DMS 273 (cell line): ENCODE data around the gene RERE.

Source experiments
- DNase-seq: peaks from one replicate; lab custom pipeline; 2025; ENCODE audit not compliant: unreplicated experiment; lab: John Stamatoyannopoulos, UW

The RERE gene

DNA sequence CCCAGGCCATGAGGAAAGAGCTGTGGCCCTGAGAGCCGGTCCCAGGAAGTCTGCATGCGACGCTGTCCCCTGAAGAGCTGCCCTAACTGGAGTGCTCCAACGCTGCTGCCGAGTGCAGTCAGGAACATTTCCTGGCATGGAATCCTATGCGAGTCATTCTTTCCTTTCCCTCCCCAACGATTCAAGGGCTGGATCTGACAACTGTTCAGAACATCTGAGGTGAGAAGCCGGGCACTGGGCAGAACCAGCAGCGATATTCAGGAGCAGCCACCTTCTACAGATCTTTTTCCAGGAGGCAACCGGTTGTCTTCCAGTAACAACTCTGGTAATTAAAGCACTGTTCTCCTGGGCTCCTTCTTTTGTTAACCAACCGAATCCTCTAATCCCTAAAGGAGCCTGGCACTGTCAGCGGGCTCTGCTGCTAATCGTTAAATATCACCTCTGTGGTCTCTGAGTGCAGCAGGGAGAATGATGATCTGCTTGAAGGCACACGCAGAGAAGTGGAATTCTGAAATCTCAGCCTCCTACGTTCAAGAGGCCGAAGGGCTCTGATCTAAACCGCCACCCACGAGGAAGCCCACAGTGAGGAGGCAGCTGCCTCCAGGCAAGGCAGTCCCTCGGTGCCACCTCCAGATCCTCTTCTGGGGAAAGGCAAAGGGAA, 443.7 kb downstream of the RERE start:
- no peak for DNase-seq

DNA sequence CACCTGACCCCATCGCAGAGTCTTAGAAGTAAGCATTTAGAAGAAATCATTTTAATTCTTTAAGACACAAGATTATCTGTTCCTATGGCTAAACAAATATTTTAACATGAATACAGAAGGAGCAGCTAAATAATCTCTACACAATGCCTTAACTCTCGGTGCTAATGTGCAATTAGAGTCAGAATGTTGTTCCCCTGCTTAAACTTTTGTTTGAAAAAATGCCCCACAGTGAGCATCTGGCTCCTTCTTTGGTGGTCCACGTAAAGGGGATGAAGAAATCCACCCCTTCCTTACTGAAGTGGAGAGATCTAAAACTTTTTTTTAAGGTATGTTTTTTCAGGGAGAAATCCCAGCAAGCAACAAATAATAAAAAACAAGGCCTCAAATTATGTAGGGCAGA, 444.3 kb downstream of the RERE start:
- DNase-seq = no peak

DNA sequence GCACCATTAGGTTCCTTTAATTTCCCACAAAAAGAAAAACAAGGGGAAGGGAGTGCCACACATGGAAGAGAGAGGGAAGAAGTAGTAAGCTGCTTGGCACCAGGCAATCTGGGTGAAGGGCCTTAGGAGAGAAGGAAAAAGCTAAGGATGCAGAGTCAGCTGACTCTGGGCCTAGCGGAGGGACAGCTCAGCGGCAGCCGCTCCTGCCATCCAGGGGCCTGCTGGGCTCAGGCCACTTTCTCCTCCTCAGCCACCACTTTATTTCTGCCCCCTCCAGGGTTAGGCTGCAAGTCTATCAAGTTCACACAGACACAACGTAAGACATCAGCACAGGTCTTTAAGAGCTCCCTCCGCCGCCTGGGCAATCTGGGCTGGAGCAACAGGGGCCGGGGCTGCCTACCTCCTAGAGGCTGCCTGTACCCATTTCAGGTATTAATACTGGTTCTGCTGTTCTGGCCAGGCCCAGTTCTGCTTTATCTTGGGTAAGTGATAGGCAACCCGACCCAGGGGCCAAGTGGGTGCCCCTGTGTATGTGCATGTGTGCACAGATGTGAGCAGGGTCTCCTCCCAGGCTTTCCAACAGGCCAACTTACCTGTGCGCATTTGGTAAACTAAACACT, 446.0 kb downstream of the RERE start:
- DNase-seq = no peak

DNA sequence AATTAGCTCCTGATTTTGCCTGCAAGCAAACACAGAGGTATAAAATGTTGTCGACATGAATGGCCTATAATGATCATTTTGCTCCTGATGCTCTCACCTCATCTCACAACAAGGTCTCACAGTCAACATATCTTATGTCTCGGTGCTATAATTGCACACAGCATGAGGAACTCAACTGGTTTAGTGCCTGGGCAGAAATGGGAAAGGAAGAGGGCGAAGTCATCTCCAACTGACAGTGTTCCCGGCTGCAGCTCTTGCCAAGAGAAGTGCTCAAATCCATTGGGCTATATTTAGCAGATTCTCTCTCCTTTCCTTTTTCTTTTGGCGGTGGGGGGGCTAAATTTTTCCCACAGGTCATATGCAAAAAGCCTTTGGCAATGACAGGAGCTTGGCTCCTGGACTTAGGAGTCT, 446.5 kb downstream of the RERE start:
- DNase-seq = no peak

DNA sequence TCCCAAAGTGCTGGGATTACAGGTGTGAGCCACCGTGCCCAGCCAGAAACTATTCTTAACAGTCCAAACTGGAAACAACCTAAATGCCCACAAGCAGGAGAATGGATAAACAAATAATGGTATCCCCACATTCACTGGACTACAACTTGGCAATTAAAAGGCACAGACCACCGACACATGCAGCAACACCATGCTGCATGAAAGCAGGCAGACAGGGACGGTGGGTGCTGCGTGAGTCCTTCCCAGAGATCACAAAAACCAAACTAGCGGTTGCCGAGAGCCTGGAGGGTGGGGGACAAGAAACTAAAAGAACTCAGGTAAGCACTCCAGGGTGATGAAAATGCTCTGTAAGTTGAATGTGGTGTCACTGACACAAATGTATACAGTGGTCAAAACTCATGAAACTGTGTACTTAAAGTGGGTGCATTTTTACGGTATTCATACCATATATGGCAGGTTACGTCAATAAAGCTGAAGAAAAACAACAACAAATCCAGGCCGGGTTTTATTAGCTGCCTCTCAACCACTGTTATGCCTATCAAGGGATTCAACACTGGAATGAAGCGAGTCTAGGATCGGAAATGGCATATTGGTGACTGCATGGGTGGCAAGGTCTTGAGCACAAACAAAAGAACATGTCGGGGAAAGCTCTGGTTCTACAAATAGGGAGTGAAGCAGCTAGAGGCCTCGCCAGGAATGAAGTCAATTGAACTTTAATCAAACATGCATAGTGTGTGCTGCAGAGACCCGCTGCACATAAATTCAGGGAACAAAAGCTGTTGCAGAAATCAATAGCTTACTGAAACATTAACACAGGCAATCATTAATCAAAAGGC, 447.2 kb downstream of the RERE start:
- no peak for DNase-seq

DNA sequence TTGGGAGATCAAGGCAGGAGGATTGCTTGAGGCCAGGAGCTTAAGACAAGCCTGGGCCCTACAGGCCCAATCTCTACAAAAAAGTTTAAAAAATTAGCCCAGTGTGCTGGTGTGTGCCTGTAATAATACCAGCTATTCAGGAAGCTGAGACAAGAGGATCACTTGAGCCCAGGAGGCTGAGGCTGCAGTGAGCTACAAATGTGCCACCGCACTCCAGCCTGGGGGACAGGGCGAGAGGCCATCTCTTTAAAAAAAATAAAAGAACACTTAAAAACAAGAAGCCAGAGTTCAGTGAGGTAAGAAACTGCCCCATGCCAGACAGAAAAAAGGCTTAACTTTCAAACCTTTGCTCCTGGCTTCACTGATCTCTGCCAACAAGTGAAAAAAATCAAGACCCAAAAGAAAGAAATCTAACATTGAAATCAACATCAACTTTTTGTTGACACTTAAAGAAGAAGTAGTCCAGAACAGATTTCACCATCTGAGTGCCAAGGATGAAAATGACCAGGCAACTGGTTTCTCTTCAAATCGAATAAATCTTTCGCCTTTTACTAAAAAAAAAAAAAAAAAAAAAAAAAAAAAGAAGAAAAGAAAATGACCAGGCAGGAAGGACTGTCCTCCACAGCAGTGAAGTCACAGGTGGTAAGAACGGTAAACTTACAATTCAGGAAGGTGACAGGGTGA, 448.3 kb downstream of the RERE start:
- no peak for DNase-seq

DNA sequence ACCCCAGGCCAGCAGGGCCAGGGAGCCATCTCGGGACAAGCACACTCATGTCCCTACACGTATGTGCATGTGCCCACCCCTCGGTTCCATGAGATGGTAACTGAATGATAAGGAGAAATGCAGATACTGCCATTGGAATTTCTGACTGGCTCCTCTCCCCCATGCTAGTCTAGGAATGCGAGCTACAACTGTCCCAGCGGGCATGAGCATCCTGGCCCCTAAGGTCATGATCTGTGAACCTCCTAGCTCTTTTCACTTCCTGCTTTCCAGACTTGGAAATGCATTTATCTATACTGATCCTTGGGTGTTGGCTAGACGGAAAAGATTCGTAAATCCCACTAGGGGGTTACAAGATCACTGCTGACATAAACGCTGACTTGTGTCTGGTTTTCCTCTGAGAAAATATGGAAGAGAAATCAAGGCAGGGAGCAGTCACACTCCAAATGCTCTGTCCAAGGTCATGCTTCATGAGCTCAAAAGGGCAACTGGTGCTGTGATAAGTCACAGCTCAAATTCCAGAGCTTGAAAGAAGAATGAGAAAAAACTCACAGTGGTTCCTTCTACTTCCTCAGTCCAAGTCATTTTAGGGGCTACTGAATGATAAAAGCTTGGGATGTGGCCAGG, 449.8 kb downstream of the RERE start:
- DNase-seq = no peak

DNA sequence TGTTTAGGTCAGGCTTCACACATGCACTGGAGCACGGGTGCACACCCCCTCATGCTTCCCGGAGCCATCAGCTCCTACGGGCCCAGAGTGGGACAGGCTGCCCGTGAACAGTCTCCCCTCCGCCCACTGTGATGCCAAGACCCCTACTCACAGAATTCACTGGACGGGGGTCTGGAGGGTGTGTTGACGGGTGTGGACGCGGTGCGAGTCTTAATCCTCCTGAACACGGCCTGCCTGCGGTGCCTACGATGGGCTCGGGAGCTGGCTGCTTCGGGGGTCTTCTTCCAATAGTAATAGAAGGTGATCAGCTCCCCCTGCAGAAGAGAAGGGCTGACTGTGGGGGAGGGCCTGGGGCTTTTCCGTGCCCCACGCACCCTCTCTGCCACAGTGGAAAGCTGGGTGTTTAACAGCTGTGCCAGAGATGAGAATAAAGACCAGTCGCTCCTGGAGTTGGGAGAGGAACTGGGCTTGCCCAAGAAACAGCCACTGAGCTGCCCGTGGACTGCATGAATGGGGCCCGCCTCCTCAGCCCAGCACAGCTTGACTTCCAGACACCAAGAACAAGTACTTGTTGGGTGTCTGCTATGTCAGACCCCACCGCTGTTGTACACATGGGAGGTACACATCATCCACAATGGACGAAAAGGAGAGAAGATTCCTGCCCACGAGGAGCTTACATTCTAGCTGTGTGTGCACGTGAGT, 451.6 kb downstream of the RERE start:
- DNase-seq = no peak

DNA sequence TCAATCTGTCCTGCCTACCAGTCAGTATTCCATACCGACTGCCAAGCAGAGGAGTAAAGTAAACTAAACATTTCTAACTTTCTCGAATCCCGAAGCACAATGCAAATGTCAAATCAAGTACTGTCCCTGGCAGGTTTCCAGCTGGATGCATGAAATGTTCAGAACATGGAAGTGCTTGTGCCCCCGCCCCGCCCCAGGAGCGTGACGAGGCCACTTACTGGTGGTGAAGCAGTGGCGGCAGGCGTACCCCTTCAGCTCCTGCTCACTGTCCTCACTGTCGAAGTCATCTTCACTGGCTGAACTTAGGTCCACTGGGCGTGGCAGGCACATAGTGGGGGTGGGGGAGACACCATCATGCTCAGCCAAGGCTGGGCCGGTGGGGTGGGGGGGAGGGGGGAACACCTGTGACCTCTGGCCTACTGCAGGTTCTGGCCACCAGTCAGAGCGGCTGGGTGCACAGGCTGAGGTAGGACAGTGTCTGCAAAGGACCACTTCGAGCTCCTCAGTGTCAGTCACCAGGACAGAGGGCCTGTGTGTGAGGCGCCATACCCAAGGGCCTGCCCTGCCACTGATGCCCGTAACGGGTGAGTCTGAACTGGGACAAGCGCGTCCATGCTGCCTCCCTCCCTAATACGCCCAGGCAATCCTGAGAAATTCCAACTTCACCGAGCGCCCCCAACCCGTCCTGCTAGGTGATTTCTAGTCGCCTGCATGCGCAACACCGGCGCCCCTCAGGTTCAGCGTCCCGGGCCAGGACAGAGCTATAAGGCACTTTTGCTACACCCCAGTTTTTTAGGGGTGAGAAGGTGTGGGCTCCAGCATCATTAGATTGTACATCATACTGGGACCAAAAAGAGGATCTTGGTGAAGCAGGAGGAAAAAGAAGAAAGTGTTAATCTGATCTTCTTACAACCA, 452.7 kb downstream of the RERE start:
- no peak for DNase-seq

DNA sequence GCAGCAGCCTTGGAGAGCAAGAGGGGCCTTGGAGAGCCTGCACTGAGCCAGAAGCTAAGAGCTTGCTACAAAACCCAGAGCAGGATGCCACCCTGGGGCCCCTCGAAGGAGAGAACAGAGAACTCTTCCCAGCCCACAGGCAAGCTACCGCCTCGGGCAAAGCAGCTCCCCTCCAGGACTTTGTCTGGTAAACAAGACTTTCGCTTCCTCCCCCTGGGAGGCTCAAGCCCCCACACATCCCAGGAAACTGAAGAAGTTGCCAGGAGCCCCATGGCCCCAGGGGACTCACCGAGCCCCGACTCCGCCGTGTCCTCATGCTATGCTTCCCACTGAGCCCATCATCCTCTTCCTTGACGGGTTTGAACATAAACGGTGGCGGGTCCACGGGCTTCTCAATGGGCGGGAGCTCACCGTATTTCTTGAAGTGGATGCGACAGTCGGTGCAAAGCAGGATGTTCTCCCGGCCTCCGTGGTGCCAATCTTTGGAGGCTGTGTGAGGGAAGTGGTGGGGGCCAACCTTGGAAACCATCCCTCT, 453.6 kb downstream of the RERE start:
- no peak for DNase-seq

DNA sequence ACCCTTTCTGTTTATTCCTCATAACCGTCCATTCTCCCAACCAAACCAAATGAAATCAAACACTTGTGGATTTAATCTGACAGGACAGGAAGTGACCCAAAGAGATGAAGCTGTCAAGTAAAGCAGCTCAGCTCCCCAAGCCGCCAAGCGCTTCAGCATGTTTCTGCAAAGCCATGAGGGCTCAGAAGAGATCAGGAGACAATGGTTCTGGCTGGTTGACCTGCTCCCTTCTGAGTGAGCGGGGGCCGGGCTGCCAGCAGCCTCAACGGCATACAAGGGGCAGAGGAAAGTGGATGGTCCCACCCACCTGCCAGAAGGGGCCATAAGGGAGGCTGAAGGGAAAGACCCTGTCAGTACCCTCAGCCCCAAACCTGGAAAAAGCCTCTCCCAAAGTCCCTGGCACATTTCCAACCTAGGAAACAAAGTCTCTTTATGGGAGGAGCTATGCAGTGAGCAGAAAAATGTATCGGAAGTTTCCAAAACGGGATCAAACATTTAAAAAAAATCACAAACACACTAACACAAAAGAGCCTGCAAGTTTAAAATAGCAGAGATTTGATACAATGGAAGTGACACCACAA, 454.2 kb downstream of the RERE start:
- DNase-seq = no peak

DNA sequence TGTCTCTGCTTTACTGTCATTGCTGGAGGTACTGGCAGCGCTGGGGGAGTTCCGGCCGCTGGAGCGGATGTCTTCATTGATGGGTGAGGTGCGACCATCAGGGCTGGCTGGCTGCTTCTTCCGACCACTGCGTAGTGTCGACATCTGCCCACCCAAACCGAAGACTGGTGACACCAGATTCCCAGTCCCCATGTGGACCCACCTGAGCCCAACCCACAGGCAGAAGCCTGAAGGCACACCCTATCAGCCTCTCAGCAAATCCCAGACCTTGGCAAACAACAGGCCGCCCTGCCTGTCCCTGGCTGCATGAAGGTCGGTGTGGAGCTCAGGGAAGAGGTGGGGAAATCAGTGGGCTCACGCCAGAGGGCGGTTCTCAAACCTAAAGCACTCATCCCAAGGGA, 454.7 kb downstream of the RERE start:
- DNase-seq = no peak

DNA sequence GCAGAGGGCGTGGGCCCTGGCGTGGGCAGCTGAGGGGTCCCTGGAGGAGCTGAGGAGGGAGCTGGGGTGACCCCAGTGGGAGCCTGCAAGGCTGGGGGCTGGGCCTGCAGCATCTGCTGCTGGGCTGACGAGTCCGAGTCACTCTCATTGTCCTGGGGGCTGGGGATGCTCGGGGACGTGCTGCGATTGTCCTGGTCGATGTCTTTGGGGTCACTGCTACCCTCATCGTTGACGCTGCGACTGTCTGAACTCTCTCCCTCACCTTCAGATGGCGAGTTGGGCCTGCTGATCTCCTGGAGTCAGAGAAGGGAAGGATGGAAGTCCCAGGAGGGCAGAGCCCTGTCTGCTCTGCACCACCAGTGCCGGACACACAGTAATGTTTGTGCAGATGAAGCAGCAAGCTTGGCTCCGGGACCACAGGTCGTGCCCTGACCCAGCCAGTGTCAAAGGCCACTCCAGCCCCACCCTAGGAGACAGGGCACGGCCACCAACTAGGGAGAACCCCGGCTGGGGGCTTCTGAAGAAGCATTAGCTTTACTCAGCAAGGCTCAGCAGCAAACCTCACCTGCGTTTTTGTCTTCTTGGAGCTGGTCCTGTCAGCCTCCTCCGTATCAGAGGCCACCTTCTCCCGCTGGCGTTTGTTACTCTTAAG, 456.1 kb downstream of the RERE start:
- DNase-seq = no peak

DNA sequence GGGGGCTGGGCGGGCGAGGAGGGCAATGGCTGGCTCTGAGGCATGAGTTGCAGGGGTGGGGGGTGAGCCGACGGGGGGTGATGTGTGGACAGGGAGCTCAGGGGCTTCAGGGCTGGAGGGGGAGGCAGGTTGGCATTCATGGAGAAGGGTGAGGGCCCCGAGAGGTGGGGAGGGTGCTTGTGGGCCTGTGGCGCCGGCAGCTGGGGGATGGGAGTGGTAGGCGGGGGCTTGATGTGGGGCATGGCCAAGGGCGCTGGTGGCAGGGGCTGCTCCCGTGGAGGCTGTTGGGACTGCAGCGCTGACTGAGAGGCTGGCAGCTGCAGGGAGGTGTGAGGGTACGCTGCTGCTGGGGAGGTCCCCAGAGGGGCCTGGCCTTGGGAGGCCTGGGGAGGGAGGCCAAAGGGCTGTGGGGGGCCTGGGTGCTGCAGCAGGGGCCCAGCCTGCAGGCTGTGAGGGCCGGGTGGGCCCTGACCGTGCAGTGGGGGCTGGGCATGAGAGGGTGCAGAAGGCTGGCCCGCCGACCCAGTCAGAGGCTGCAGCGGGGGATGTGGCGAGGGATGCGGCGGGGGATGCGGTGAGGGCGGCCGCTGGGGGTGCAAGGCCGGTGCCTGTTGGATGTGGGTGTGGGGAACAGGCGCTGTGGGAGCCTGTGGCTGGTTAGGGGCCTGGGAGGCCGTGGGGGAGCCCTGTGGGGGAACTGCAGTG, 456.8 kb downstream of the RERE start:
- no peak for DNase-seq

DNA sequence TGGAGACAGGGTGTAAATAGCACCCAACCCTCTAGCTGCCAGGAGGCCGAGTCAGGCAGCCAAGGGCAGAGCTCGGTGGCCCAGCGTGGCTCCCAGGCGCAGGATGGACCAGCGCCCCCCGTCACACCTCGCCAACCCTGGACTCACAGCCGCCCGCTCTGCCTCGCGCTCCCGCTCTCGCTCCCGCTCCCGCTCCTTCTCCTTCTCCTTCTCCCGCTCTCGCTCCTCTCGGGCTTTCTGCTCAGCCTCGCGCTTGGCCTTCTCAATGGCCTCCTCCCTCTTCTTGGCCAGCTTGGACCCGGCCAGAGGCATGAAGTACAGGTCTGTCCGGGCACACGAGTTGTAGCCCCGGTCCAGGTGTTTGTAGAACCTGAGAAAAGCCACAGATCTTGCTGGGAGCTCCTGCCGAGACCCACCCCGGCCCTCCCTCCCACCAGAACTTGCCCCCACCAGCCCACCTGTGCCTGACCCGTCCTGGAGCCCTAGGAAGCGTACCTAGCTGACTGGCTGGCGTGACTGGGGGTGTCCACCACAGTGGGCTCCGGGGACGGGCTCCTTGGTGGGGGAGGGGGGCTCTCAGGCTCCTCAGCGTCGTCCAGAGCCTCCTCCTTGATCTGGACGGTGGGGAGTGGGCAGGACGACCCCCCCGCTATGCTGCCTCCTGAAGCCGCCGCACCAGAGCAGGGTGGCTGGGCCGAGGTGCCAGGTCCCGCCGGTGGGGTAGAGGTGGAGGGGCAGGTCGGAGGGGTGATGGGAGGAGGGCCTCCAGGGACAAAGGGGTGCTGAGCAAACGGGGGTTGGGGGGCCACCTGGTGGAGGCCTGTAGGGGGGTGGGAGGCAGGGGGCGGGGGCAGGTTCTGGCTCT, 457.6 kb downstream of the RERE start:
- DNase-seq = no peak

DNA sequence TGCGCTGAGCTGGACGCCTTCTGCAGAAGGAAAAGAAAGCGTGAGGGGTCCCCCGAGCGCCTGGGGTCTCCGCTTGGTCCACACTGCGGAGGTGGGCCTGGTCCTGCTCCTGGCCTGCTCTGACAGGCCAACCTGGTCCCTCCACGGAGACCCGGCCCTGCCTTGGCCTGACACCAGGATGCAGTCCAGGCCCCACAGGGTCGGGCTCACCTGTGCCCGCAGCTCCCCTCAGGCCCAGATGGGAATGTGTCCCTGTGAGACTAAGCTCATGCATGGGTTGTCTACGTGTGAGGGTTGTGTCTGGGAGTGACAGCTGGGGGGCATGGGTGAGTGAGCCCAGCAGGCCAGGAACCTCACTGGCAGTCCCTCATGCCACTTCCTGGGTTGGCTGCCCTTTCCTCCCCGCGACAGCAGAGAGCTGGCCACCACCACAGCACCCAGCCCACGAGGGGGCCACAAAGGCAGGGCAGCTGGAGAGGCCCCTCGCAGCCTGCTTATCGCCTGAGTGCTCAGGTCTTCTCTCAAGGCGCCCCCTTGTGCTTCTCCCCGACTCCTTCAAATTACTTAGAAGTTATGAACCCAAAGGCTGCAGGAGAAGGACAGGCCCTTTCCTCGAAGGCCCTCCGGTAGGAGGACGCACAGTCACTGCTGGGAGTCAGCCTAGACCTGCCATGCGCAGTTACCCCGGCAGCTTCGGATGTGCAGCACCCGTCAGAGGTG, 458.4 kb downstream of the RERE start:
- DNase-seq = no peak
